HEK293T (cell line): ENCODE data around the gene COL4A6.

Experiments used
- ARNT ChIP-seq: fragments of 450-650 bp; IDR thresholded peaks from 2 replicates; pipeline ENCODE4 v1.6.1; 2017; ENCODE audit warnings: mild to moderate bottlenecking
- CTBP1 ChIP-seq: fragments of 450-650 bp; IDR thresholded peaks from 2 replicates; pipeline ENCODE4 v1.6.1; 2016; ENCODE audit warnings: borderline replicate concordance
- ELF4 ChIP-seq: fragments of 450-650 bp; IDR thresholded peaks from 2 replicates; pipeline ENCODE4 v1.6.1; 2017; ENCODE audit warnings: antibody characterized with exemption
- FOXA1 ChIP-seq: fragments of 450-650 bp; IDR thresholded peaks from 2 replicates; pipeline ENCODE4 v1.6.1; 2016; ENCODE audit warnings: mild to moderate bottlenecking
- FOXK2 ChIP-seq: fragments of 450-650 bp; IDR thresholded peaks from 2 replicates; pipeline ENCODE4 v1.6.1; 2016; ENCODE audit warnings: mild to moderate bottlenecking
- HDGF ChIP-seq: fragments of 450-650 bp; IDR thresholded peaks from 2 replicates; pipeline ENCODE4 v1.6.1; 2017; ENCODE audit warnings: antibody characterized with exemption, borderline replicate concordance
- NFRKB ChIP-seq: fragments of 450-650 bp; IDR thresholded peaks from 2 replicates; pipeline ENCODE4 v1.6.1; 2016; ENCODE audit warnings: mild to moderate bottlenecking, moderate library complexity
- SP1 ChIP-seq: fragments of 450-650 bp; IDR thresholded peaks from 2 replicates; pipeline ENCODE4 v1.6.1; 2017
- SUZ12 ChIP-seq: fragments of 450-650 bp; IDR thresholded peaks from 2 replicates; pipeline ENCODE4 v1.6.1; 2016; ENCODE audit warnings: mild to moderate bottlenecking
- TARDBP ChIP-seq: fragments of 450-650 bp; IDR thresholded peaks from 2 replicates; pipeline ENCODE4 v1.6.1; 2016

- TF ChIP-seq FOXK2 (no peak), SP1 (no peak), SUZ12 (no peak), HDGF (no peak), ELF4 (no peak), ARNT (no peak), CTBP1 (no peak), NFRKB (no peak), TARDBP (no peak), FOXA1 (no peak)
Measured at GRCh38 chrX:108468486-108468885, 30.3 kb upstream of the COL4A6 start.
